T47D (cell line): ENCODE results near the gene EEF2K.

ENCODE experiments used
- DNase-seq, 2 experiments: peaks; one replicate each; pipeline versions ENCODE4 v3.0.0 to v3.0.0-alpha.2; 2011 to 2012; ENCODE audit warnings: low read depth in 1 of 2, low spot score in 1 of 2
- JUND ChIP-seq: IDR thresholded peaks from 2 replicates; pipeline ENCODE4 v1.6.1; 2012; ENCODE audit warnings: low read depth
- in situ Hi-C: cut with HindIII; loops from 2 replicates; pipeline ENCODE4 v1.10.0; 2016; ENCODE audit warnings: low sequenced_read_pairs, low pct_unique_long_range_greater_than_20kb

Gene EEF2K

DNA sequence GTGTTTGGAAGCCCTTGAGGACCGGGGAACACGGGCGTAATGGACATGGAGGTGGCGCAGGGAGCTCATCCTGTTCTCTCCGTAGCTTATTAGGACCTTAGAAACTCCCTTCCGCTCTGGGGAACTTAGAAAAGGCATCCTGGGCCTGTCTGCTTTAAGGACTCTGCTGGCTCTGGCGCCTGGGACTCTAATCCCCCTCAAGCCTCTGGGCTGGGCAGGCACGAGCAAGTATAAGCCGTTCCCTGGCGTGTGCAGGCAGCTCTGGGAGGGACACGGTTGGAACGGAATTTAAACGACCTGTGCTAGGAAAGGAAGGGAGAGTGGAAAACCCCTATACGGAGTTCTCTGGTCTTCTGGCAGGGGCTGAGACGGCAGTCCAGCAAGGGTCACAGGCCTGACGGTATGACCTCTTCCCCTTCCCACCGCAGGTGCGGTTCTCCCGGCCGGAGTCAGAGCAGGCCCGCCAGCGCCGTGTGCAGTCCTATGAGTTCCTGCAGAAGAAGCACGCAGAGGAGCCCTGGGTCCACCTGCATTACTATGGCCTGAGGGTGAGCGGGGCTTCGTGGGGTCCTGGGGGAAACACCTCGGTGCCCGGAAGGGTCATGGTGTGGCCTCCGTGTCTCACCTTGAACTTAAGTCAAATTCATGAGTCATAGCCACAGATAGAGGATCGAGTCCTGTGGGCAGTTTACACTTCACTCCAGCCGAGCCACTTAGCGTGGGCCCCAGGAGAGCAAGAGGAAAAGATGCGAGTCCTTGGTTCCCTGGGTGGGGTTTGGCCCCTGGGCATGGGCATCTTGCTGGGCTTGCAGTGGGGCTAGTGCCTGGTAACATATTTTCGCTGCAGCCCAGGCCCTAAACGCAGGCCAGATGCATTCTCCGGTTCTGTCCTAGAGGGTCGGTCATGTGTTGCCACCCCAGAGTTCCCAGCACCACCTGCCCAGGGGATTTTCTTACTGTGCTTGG lies 108.9 kb downstream of the EEF2K start:
- no peak for DNase-seq
- in situ Hi-C loops: no loop called here
- TF ChIP-seq JUND: no peak

DNA sequence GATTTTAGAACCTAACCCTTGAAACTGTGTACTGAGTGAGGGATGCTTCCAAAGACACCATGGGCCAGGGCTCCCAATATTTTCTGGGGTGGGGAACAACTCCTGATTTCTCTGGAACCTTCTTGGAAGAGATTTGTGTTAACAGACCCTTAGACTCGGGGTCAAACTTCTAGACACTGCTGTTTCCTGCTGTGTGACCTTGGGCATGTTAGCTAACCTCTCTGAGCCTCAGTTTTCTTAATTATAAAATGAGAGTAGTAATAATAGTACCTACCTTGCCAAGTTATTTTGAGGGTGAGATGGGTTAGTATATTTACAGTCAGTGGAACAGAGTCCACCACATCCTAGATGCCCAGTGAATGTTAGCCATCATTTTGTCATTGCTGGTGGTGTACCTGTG lies 109.9 kb downstream of the EEF2K start:
- no peak for TF ChIP-seq JUND

DNA sequence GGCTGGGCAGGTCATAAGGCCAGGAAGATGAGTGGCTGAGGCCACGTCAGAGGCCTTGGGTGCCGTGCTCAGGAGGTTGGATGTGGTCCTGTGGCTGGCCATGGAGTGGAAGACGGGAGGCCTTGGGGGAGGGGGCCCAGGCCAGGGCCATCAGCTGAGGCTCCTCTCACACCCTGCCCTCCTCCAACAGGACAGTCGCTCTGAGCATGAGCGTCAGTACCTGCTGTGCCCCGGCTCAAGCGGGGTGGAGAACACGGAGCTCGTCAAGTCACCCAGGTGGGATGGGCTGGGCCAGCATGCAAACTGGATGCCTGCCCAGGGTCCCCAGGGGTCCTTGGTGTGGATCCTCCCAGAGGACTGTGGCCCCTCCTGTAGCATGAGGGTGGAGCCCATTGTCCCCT lies 110.3 kb downstream of the EEF2K start:
- in situ Hi-C loops: no loop called here
- TF ChIP-seq JUND: no peak
- DNase-seq: no peak

More for the DNA sequence above, 109.9 kb downstream of the EEF2K start:
- DNase-seq: no peak
- in situ Hi-C loops: no loop called here

DNA sequence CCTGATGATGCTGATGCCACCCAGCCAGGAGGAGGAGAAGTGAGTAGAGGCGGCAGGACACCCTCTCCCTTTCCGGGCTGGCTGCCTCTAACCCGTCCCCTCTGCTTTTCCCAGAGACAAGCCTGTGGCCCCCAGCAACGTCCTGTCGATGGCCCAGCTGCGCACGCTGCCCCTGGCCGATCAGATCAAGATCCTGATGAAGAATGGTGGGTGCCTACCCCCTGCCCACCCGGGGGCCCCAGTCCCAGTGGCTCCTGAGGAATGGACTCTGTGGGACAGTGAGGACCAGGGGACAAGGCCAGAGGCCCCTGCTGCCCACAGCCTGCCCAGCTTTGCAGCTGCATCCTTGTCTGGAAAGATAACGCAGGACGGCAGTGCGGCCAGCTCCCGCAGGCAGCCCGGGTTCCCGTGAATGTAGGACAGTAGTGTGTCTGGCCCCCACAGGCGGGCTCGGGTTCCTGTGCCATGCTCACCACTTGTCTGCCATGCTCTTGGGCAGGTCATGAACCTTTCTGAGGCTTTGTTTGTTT lies 111.0 kb downstream of the EEF2K start:
- no peak for TF ChIP-seq JUND
- DNase-seq: no peak
- in situ Hi-C loops: no loop called here

DNA sequence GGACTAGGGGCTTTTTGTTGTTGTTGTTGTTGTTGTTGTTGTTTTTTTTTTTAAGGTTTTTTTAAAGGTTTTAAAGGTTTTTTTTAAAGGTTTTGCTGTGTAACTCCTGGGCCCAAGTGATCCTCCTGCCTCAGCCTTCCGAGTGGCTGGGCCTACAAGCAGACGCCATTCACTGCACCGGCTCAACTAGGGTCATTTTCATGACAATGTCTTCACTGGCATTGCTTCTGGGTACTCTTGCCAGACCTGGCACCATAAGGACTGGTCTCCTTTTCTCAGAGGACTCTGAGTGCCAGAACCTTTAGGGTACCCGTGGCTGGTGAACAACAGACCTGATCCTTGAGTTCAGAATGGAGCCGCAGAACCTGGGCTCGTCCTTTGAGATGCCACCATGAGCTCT lies 111.5 kb downstream of the EEF2K start:
- DNase-seq: no peak
- in situ Hi-C loops: no loop called here
- TF ChIP-seq JUND: no peak

DNA sequence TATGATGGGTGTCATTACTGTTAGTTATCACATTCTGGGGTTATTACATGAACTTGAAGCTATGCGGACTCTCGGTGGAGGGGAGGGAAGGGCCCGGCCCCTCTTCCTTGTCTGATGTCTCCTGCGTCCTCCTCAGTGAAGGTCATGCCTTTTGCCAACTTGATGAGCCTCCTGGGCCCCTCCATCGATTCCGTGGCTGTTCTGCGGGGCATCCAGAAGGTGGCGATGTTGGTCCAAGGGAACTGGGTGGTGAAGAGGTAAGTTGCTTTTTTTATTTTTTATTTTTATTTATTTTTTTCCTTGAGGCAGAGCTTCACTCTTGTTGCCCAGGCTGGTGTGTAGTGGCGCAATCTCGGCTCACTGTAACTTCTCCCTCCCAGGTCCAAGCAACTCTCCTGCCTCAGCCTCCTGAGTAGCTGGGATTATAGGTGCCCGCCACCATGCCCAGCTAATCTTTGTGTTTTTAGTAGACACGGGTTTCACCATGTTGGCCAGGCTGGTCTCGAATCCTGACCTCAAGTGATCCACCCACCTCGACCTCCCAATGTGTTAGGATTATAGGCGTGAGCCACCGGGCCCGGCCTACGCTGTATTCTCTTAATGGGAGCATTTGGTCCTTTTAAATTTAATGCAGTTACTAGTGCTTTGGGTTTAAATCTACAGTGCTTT lies 112.7 kb downstream of the EEF2K start:
- no peak for TF ChIP-seq JUND
- peak in 1 of 2 experiments; percentile 27 for DNase-seq
- in situ Hi-C loops: no loop called here

DNA sequence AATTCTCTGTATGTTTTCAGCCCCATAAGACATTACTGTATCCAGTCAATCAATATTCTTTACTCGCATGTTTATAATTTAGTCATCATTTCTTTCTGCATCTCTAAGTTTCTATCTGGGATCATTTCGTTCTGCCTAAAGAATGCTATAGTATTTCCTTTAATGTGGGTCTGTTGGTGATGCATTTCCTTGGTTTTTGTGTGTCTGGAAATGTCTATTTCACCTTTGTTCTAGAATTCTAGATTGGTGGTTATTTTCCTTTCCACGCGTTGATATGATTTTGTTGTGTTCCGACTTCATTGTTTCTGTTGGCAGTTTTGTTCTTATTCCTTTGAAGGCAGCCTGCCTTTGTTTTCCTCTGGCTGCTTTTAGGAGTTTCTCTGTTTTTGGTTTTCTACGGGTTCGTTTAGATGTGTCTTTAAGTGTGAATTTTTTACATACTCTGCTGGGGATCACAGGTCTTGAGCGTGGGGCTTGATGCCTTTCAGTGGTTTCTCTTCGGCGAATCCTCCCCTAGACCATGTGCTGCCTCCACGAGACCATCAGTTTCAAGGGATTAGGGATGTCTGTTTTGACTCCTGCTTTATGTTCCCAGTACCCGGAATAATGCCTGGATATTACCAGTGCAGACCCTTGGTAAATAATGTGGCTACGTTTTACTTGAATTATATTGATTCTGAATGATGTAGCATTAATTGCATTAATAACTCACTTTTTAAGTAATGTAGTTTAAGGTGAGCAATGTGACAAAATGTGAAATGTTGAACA lies 114.7 kb downstream of the EEF2K start:
- in situ Hi-C loops: no loop called here
- TF ChIP-seq JUND: no peak
- no peak for DNase-seq

DNA sequence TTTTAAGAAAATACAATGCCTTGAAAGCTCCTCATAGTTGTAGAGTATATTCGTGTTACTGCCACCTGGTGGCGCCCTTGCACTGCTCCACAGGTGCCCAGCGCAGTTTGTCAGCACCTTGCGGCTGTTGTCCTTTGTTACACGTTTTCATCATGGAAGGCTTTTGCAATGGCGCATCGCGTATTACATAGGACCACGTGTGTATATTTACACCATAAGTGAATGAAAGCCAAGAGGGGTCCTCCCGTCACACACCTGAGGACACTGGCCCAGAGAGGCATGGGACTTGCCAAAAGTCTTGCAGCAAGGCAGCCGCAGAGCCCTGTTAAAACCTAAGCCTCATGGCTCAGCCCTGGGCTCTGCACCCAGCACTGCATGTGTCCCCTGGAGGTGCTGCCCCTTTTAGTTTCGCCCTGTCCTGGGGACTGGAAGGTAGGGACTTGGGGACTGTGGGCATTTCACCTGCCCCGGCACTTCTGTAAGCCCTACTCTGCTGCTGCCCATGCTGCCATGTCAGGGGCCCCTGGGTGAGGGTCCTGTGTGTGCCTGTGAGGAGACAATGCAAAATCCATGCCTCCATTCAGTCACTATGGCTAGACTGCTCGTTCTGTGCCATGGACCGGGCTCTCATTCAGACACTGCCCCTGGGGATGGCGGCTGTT lies 115.4 kb downstream of the EEF2K start:
- in situ Hi-C loops: no loop called here
- peak; percentile 69 to 80 for DNase-seq
- TF ChIP-seq JUND: no peak

DNA sequence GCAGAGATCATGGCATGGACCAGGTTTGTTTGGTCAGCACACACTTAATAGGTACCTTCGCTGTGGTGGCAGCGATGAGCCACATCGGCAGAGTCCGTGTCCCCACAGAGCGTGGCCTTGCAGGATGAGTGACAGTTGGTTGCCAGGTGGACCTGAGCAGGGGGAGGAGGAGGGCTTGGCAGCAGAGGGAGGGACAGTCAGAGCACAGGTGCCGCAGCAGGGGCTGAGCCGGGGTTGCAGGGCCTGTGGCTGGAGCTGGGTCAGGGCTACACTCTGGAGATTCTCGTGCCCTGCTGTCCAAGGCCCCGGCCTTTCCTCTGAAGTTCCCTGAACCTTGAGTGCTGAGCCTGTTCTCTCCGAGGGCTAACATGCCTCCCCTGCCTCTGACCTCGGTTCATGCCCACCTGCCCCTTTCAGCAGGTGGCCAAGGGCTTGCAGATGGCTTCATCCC lies 116.0 kb downstream of the EEF2K start:
- TF ChIP-seq JUND: no peak
- in situ Hi-C loops: no loop called here
- no peak for DNase-seq

DNA sequence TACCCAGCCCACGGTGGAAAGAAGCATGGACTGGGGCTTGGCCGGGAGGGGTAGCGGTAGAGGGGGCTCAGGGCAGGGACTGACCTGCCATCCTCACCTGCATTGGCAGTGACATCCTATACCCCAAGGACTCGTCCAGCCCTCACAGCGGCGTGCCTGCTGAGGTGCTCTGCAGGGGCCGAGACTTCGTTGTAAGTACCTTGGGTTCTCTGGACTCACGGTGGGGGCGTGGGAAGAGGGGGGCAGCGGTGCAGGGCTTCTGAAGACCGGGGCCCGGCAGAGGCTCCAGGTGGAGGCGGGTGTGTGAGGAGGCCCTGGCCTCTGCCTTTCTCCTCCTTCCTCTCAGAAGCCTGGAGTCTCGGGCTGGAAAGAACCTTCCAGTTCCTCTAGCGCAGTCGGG lies 116.7 kb downstream of the EEF2K start:
- no peak for DNase-seq
- in situ Hi-C loops: no loop called here
- TF ChIP-seq JUND: no peak

DNA sequence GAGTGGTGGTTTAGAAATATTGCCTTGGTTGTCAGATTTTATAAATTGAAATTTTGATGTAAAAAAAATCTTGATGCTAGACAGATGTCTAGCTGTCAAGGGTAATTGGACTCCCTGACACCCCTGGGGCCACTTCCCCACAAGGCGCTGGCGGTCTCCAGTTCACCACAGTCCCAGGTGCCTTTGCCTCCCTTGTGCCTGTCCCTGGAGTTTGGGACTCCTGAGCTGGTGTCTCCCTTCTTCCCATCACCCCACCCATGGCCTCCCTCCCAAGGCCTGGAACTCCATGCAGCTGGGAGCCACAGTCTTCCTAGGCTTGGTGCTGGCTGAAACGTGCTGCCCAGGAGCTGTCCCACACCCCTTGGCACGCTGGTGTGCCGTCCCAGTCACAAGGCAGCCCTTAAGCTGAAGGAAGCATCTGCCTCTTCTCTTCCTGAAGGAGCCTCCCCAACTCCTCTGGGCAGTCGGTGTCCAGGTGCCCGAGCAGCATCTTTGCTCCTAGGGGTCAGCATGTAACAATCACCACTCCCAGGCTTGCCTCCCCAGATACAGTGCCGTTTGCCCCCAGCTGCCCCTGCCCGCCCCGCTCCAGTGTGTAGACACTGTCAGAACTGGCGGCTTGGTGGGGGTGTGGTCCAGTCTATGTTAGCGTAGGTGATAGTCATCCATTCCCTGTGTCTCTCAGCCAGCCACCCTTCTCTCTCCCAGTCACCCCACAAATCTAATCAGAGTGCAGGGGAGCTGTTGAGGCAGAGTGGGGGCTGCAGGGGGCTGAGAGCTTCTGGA lies 117.3 kb downstream of the EEF2K start:
- no peak for TF ChIP-seq JUND
- DNase-seq: no peak
- in situ Hi-C loops: no loop called here
